H9 (cell line): ENCODE measurements around the gene SPEM3. TPM values are rescaled to one million over a fixed set of nuclear protein-coding genes. Genes with fewer than 3 reads are reported as not detected.
A peak's percentile ranks its signal among the peaks of the same experiment; 100 is the strongest.

Experiments used
- DNase-seq: peaks from one replicate; pipeline ENCODE4 v3.0.0-alpha.2; 2017
- H2AFZ ChIP-seq: one replicate; pipeline ENCODE4 v1.6.1; 2013; ENCODE audit warnings: mild to moderate bottlenecking, low read length, control low read depth, moderate library complexity
- H2AK5ac ChIP-seq: 2 replicates; pipeline ENCODE4 v1.6.1; 2013; ENCODE audit warnings: low read length, control low read depth, mixed read lengths; ENCODE audit not compliant: insufficient read length
- H2BK120ac ChIP-seq: one replicate; pipeline ENCODE4 v1.6.1; 2013; ENCODE audit warnings: low read depth, mild to moderate bottlenecking, low read length, control low read depth, inconsistent platforms; ENCODE audit not compliant: poor library complexity, severe bottlenecking
- H2BK12ac ChIP-seq: 2 replicates; pipeline ENCODE4 v1.6.1; 2013; ENCODE audit warnings: low read length, control low read depth, mixed read lengths, low read depth; ENCODE audit not compliant: insufficient read length
- H2BK15ac ChIP-seq: 2 replicates; pipeline ENCODE4 v1.6.1; 2013; ENCODE audit warnings: low read depth, low read length, control low read depth
- H2BK20ac ChIP-seq: one replicate; pipeline ENCODE4 v1.6.1; 2013; ENCODE audit warnings: low read depth, mild to moderate bottlenecking, low read length, control low read depth, inconsistent platforms; ENCODE audit not compliant: poor library complexity, severe bottlenecking
- H2BK5ac ChIP-seq: 2 replicates; pipeline ENCODE4 v1.6.1; 2013; ENCODE audit warnings: low read length, control low read depth, mixed read lengths; ENCODE audit not compliant: insufficient read length
- H3K14ac ChIP-seq: 2 replicates; pipeline ENCODE4 v1.6.1; 2013; ENCODE audit warnings: low read length, control low read depth; ENCODE audit not compliant: insufficient read depth
- H3K18ac ChIP-seq: 2 replicates; pipeline ENCODE4 v1.6.1; 2013; ENCODE audit warnings: low read depth, mild to moderate bottlenecking, mixed read lengths, low read length, control low read depth; ENCODE audit not compliant: insufficient read length
- H3K23ac ChIP-seq: 2 replicates; pipeline ENCODE4 v1.6.1; 2013; ENCODE audit warnings: low read length, control low read depth, mixed read lengths, low read depth; ENCODE audit not compliant: insufficient read length
- H3K23me2 ChIP-seq: 2 replicates; pipeline ENCODE4 v1.6.1; 2013; ENCODE audit warnings: low read depth, mild to moderate bottlenecking, mixed read lengths, low read length, control low read depth; ENCODE audit not compliant: insufficient read length, poor library complexity, severe bottlenecking
- H3K27ac ChIP-seq: 2 replicates; pipeline ENCODE4 v1.5.1; 2013; ENCODE audit warnings: low read length, control low read depth, mixed read lengths, low read depth; ENCODE audit not compliant: insufficient read length
- H3K27me3 ChIP-seq: 2 replicates; pipeline ENCODE4 v1.6.1; 2013; ENCODE audit warnings: low read length, control low read depth, inconsistent platforms; ENCODE audit not compliant: insufficient read depth
- H3K4ac ChIP-seq: 2 replicates; pipeline ENCODE4 v1.6.1; 2013; ENCODE audit warnings: low read depth, mild to moderate bottlenecking, control low read depth, inconsistent platforms, low read length, moderate library complexity
- H3K4me1 ChIP-seq: 2 replicates; pipeline ENCODE4 v1.6.1; 2013; ENCODE audit warnings: low read length, control low read depth, inconsistent platforms; ENCODE audit not compliant: insufficient read depth
- H3K4me2 ChIP-seq: 2 replicates; pipeline ENCODE4 v1.6.1; 2013; ENCODE audit warnings: low read length, control low read depth, mixed read lengths; ENCODE audit not compliant: insufficient read length, insufficient read depth
- H3K56ac ChIP-seq: 2 replicates; pipeline ENCODE4 v1.6.1; 2013; ENCODE audit warnings: low read depth, mild to moderate bottlenecking, mixed read lengths, low read length, control low read depth; ENCODE audit not compliant: insufficient read length
- H3K79me1 ChIP-seq: 2 replicates; pipeline ENCODE4 v1.6.1; 2013; ENCODE audit warnings: low read depth, mild to moderate bottlenecking, moderate library complexity, low read length, control low read depth, inconsistent platforms; ENCODE audit not compliant: insufficient read depth, poor library complexity, severe bottlenecking
- H3K79me2 ChIP-seq: 2 replicates; pipeline ENCODE4 v1.6.1; 2013; ENCODE audit warnings: low read length, control low read depth, inconsistent platforms; ENCODE audit not compliant: insufficient read depth
- H3K9ac ChIP-seq: 2 replicates; pipeline ENCODE4 v1.6.1; 2013; ENCODE audit warnings: low read length, control low read depth, mixed read lengths; ENCODE audit not compliant: insufficient read length; ENCODE audit errors: extremely low read depth
- H3K9me3 ChIP-seq: one replicate; pipeline ENCODE4 v1.6.1; 2013; ENCODE audit warnings: low read depth, low read length, inconsistent platforms; ENCODE audit not compliant: control insufficient read depth
- H3T11ph ChIP-seq: one replicate; pipeline ENCODE4 v1.6.1; 2013; ENCODE audit warnings: mild to moderate bottlenecking, low read length, control low read depth, inconsistent platforms
- H4K20me1 ChIP-seq: one replicate; pipeline ENCODE4 v1.6.1; 2013; ENCODE audit not compliant: control insufficient read depth, insufficient read length, insufficient read depth
- H4K5ac ChIP-seq: 2 replicates; pipeline ENCODE4 v1.6.1; 2013; ENCODE audit warnings: low read depth, mild to moderate bottlenecking, mixed read lengths, low read length, control low read depth; ENCODE audit not compliant: insufficient read length
- H4K8ac ChIP-seq: replicated peaks from 2 replicates; pipeline ENCODE4 v1.6.1; 2013; ENCODE audit warnings: low read length, control low read depth, mixed read lengths, low read depth; ENCODE audit not compliant: insufficient read length
- H4K91ac ChIP-seq: 2 replicates; pipeline ENCODE4 v1.6.1; 2013; ENCODE audit warnings: low read depth, mild to moderate bottlenecking, moderate library complexity, mixed read lengths, low read length, control low read depth; ENCODE audit not compliant: insufficient read length
- H3K27ac Mint-ChIP-seq, 3 experiments: 2 replicates in 2 of 3; 3 replicates in 1 of 3; pipeline ENCODE4 v1.8.0; 2020 to 2021; ENCODE audit warnings: mixed read lengths in 3 of 3, mild to moderate bottlenecking in 1 of 3, moderate library complexity in 1 of 3
- H3K27me3 Mint-ChIP-seq: 2 replicates; pipeline ENCODE4 v1.8.0; 2021; ENCODE audit warnings: low read depth, mild to moderate bottlenecking, moderate library complexity, mixed read lengths
- H3K36me3 Mint-ChIP-seq, 3 experiments: 2 replicates in 2 of 3; 3 replicates in 1 of 3; pipeline ENCODE4 v1.8.0; 2020 to 2021; ENCODE audit warnings: low read depth in 3 of 3, mixed read lengths in 3 of 3; ENCODE audit not compliant: insufficient read depth in 1 of 3
- H3K4me1 Mint-ChIP-seq, 2 experiments: 2 replicates each; pipeline ENCODE4 v1.8.0; 2020; ENCODE audit warnings: mixed read lengths in 2 of 2
- H3K4me3 Mint-ChIP-seq, 2 experiments: 2 replicates in 1 of 2; 3 replicates in 1 of 2; pipeline ENCODE4 v1.8.0; 2020 to 2021; ENCODE audit warnings: mild to moderate bottlenecking in 2 of 2, mixed read lengths in 2 of 2, moderate library complexity in 1 of 2
- H3K9me3 Mint-ChIP-seq, 2 experiments: 2 replicates in 1 of 2; 3 replicates in 1 of 2; pipeline ENCODE4 v1.8.0; 2020; ENCODE audit warnings: mild to moderate bottlenecking in 2 of 2, mixed read lengths in 2 of 2, moderate library complexity in 1 of 2
- CTCF ChIP-seq: fragments of 200-600 bp; sonication (generic); conservative IDR thresholded peaks from 3 replicates; pipeline ENCODE4 v1.8.0; 2021; ENCODE audit warnings: antibody characterized with exemption, mild to moderate bottlenecking
- WGBS: extraction: QIAGEN DNeasy Blood & Tissue Kit; methylation state at CpG from one replicate; pipeline ENCODE4 v1.1.7; 2013; ENCODE audit warnings: missing lambda C conversion rate, low lambda C conversion rate, mixed read lengths; ENCODE audit not compliant: insufficient read length; ENCODE audit errors: extremely low coverage; 5-methylcytosine and 5-hydroxymethylcytosine counted together
- total RNA-seq: library from RNA; stranded (reverse); gene quantifications from 2 replicates; pipeline ENCODE4 v1.2.1, GENCODE V29; 2021

Gene SPEM3
- total RNA-seq, 1 experiment from 2014 or later: not detected

GRCh38 chr17:7440113-7440833 lies 11.6 kb downstream of the SPEM3 start:
- Mint-ChIP-seq H3K4me3 (peak overlapping the region; percentile 93 to 98), H3K4me1 (peaks cover 36 to 44% of the 10 kb centered on the region in 2 experiments), H3K36me3 (peaks cover 0 to 13% (median 2%) of the 10 kb centered on the region in 3 experiments; a peak in 3 of 7 replicates), H3K9me3 (no peaks in the 10 kb centered on the region; a peak in 1 of 5 replicates), H3K27ac (peak overlapping the region; percentile 97 to 99 (median 99)), H3K27me3 (peaks cover 32% of the 10 kb centered on the region)
- Histone ChIP-seq H3K4me1 (no peaks in the 10 kb centered on the region; the same call in 1 of the 2 replicates), H3K79me2 (no peaks in the 10 kb centered on the region), H2AK5ac (no peak overlapping the region), H2BK120ac (no peak overlapping the region), H4K5ac (peak overlapping the region; percentile 53), H3K9ac (peak overlapping the region; percentile 73), H3K14ac (peak overlapping the region; percentile 97), H2BK12ac (no peak overlapping the region), H3K79me1 (no peaks in the 10 kb centered on the region), H4K91ac (no peak overlapping the region), H3K18ac (peak overlapping the region; percentile 98), H3K27me3 (peaks cover 7% of the 10 kb centered on the region), H4K8ac (no peak overlapping the region), H2BK20ac (no peak overlapping the region), H4K20me1 (no peaks in the 10 kb centered on the region), H3K4ac (no peak overlapping the region), H3T11ph (no peak overlapping the region), H3K23me2 (peaks cover 36% of the 10 kb centered on the region), H3K56ac (no peak overlapping the region), H3K23ac (no peak overlapping the region), H2BK5ac (no peak overlapping the region), H3K27ac (peak overlapping the region; percentile 1), H2BK15ac (no peak overlapping the region), H3K9me3 (no peaks in the 10 kb centered on the region), H3K4me2 (peak overlapping the region; percentile 60), H2AFZ (no peak overlapping the region)
- WGBS: no CpG with 5 or more reads among the region's 46 CpGs
- DNase-seq: peak; percentile 85
- TF ChIP-seq CTCF: no peak
